Activated naive CD8-positive, alpha-beta T cell (primary cell): ENCODE data around the gene HOXA4.

ENCODE experiments used
- H3K27ac Mint-ChIP-seq: one replicate; pipeline ENCODE4 v1.8.0; 2021; ENCODE audit warnings: mixed read lengths
- H3K27me3 Mint-ChIP-seq: one replicate; pipeline ENCODE4 v1.8.0; 2021; ENCODE audit warnings: mixed read lengths
- H3K36me3 Mint-ChIP-seq: one replicate; pipeline ENCODE4 v1.8.0; 2021; ENCODE audit warnings: mixed read lengths
- H3K4me1 Mint-ChIP-seq: one replicate; pipeline ENCODE4 v1.8.0; 2021; ENCODE audit warnings: low read depth, mixed read lengths
- H3K4me3 Mint-ChIP-seq: one replicate; pipeline ENCODE4 v1.8.0; 2021; ENCODE audit warnings: mild to moderate bottlenecking, mixed read lengths
- H3K9me3 Mint-ChIP-seq: one replicate; pipeline ENCODE4 v1.8.0; 2021; ENCODE audit warnings: low read depth, mixed read lengths

The HOXA4 gene

DNA sequence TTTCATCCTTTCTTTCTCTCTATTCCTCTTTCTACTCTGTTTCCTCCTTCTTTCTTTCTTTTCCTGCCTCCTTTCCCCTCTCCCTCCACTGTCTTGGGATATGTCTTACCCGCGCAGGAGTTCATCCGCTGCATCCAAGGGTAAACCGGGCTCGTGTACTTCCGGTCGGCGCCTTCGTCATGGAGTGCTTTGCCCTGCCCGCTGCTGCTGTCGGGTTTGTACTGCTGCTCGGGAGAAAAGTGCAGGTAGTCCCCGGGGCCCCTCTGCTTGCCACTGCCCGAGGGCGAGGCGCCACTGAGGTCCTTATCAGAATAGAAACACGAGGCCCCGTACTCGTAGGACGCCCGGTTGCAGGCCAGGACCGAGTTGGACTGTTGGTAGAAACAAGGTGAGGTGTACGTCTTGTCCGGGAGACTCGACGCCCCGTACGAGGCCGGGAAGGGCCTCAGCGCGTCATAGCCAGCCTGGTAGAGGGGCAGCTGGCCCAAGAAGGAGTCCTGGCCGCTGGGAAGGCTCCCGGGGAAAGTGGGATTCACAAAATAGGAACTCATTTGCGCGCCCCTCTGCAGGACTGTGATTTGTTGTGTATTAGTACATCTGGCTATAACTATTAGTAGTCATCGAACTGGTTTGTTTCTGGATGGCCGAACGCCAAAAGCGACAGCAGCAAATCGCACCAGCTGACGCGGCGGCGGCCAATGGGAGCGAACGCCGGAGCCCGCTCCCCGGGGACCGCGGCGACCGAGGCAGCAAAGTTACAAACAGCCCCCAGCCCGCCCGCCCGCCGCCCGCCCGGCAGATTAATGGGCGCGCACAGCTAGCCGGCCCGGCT is 16.9 kb upstream of the HOXA4 start, which contains the start of gene HOXA6:
Gene HOXA6 (minus strand): TSS at position 576 of the 832 bp plus-strand sequence. CDS start 25 bp downstream, at position 551.
- Mint-ChIP-seq H3K27ac (no peak within 1 kb of the TSS), H3K36me3 (no peaks in the 10 kb centered on the region), H3K9me3 (no peaks in the 10 kb centered on the region)

DNA sequence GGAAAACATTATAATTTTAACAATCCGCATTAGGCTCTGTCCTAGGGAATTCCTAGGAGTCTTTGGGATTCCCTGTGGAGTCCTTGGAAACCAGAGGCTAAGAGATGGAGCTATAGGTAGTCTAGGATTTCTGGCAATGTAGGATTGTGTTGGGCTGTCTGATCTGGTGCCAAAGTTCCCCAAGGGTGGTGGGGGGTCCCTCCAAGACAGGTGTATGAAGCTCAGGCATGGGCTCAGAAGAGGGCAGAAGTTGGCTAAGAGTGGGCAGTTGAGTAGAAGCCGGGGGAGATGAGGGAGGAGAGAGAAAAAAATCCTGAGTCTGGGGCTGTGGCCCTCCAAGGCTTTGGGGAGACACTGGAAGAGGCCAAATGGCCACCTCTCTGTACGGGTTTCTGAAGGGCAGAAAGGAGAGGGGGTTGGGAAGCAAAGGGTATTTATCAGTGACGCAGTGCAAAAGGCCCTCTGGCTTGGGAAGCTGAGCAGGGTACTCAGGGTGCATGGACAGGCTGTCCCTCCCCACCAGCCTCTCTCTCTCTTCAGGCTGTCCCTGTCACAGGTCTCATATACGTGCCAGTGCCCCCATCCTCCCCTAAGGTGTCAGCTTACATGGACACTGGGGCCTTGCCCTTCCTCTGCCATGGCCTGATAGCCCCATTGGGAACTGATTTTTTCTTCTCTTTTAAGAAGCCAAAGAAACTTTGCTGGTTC is 16.1 kb upstream of the HOXA4 start:
- Mint-ChIP-seq H3K4me1 (peaks cover 17% of the 10 kb centered on the region), H3K27ac (no peak overlapping the region), H3K36me3 (no peaks in the 10 kb centered on the region), H3K9me3 (no peaks in the 10 kb centered on the region), H3K4me3 (no peak overlapping the region), H3K27me3 (peaks cover 47% of the 10 kb centered on the region)

More for the DNA sequence above, 16.9 kb upstream of the HOXA4 start, which contains the start of gene HOXA6:
- H3K4me3 Mint-ChIP-seq = peak within 1 kb of the TSS; percentile 81
- H3K4me1 Mint-ChIP-seq = peaks cover 23% of the 10 kb centered on the region
- peaks cover 50% of the 10 kb centered on the region for H3K27me3 Mint-ChIP-seq

DNA sequence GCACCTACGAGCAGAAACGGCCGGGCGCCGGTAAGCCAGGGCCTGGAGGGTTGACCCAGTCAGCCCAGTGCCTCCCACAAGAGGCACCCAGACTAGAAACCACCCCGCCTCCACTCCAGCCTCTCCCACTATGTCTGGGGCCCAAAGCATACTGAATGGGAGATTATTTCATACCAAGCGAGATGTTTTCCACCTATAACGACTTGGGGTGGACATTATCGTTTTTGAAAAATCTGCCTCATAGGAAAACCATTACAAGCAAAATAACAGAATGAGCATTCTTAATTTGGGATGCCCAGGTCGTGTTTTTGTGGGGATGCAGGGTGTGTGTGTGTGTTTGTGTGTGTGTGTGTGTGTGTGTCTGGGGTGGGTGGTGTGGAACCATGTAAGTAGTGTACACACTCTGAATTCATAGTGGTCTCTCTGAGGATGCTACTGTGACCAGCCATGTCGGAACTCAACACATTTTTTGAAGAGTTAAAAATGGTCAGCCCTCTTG is 15.4 kb upstream of the HOXA4 start:
- H3K4me3 Mint-ChIP-seq = no peak overlapping the region
- H3K27ac Mint-ChIP-seq = no peak overlapping the region
- peaks cover 11% of the 10 kb centered on the region for H3K4me1 Mint-ChIP-seq
- H3K9me3 Mint-ChIP-seq = no peaks in the 10 kb centered on the region
- peaks cover 46% of the 10 kb centered on the region for H3K27me3 Mint-ChIP-seq
- no peaks in the 10 kb centered on the region for H3K36me3 Mint-ChIP-seq

DNA sequence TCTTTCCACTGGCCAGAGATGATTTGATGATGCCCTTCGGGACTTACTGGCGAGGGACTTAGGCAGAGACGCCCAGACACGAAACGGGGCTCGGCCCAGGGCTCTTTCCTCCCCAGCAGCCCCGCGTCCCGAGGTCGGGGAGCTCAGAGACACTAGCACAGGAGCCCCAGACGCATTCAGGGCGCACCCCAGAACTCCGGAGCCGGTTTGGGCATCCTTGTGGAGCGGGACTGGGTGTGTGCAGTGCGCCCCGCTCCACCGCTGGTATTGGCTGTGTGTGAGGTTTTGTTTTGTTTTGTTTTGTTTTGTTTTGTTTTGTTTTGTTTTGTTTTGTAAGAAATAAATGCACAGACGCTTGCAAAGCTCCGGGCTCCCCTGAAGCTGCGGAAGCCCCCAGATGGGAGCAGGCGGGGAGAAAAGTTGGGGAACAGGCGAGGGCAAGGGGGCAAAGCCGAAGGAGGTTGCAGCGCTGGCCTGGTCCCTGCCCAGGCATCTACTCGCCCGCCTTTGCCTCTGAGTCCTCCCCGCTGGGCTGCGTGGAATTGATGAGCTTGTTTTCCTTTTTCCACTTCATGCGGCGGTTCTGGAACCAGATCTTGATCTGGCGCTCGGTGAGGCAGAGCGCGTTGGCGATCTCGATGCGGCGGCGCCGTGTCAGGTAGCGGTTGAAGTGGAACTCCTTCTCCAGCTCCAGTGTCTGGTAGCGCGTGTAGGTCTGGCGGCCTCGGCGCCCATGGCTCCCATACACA is 14.8 kb upstream of the HOXA4 start:
- Mint-ChIP-seq H3K4me1 (peaks cover 7% of the 10 kb centered on the region), H3K27ac (no peak overlapping the region), H3K27me3 (peaks cover 43% of the 10 kb centered on the region), H3K4me3 (no peak overlapping the region), H3K36me3 (no peaks in the 10 kb centered on the region), H3K9me3 (no peaks in the 10 kb centered on the region)

DNA sequence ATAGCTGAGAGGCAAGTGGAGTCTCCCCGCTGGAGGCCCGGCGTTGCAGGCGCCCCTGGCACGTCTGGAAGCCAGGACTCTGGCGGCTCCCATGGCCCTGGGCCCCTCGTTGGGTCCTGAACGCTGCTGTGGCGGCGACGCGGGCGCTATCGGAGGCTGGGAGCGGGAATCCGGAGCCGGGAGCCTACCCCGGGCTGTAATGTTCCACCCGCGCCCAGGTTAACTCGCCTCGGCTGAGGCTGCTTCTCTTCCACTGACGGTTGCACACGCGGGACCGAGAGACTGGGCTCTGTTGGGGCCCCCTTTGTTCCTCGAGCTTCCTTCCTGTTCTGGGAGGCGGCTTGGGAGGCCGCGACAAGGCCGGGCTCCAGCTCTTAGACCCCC is 14.2 kb upstream of the HOXA4 start:
- peaks cover 7% of the 10 kb centered on the region for H3K4me1 Mint-ChIP-seq
- H3K9me3 Mint-ChIP-seq = no peaks in the 10 kb centered on the region
- H3K27me3 Mint-ChIP-seq = peaks cover 39% of the 10 kb centered on the region
- H3K27ac Mint-ChIP-seq = no peak overlapping the region
- no peaks in the 10 kb centered on the region for H3K36me3 Mint-ChIP-seq
- no peak overlapping the region for H3K4me3 Mint-ChIP-seq

DNA sequence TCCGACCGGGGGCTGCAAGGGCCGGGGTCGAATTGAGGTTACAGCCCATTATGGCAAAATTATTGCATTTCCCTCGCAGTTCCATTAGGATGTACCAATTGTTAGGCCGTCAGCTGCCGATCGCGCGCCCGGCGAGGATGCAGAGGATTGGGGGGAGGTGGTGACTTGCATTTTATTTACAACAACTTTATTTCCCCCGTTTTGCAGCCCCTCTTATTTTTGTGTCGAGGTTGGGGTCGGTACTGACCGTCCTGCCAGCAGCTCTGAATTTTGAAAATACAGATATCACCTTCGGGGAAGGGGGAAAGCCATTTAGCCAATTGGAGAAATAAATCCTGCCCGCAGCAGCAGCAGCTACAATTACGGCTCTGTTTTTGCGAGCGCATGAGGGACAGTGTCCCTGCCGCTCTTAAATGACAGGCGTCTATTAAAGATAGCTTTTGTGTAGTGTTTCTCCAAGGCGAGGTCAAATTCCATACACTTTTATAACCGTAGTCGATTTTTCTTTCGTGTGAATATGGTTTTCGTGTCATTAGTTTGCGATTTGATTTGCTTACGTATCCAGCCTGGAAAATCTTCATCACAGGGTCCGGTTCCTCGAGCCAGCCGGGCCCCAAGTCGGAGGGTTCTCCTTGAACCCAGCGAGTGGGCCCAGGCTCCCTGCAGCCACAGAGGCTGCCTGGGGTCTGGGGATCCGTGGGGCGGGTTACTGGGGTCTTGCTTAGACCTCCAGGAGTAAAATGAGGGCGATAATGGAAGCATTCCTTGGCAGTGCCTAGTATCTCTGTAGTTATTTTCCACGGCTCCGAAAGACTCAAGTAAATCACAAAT is 13.6 kb upstream of the HOXA4 start:
- Mint-ChIP-seq H3K4me1 (peaks cover 7% of the 10 kb centered on the region), H3K9me3 (no peaks in the 10 kb centered on the region), H3K4me3 (no peak overlapping the region), H3K36me3 (no peaks in the 10 kb centered on the region), H3K27me3 (peaks cover 35% of the 10 kb centered on the region), H3K27ac (no peak overlapping the region)

DNA sequence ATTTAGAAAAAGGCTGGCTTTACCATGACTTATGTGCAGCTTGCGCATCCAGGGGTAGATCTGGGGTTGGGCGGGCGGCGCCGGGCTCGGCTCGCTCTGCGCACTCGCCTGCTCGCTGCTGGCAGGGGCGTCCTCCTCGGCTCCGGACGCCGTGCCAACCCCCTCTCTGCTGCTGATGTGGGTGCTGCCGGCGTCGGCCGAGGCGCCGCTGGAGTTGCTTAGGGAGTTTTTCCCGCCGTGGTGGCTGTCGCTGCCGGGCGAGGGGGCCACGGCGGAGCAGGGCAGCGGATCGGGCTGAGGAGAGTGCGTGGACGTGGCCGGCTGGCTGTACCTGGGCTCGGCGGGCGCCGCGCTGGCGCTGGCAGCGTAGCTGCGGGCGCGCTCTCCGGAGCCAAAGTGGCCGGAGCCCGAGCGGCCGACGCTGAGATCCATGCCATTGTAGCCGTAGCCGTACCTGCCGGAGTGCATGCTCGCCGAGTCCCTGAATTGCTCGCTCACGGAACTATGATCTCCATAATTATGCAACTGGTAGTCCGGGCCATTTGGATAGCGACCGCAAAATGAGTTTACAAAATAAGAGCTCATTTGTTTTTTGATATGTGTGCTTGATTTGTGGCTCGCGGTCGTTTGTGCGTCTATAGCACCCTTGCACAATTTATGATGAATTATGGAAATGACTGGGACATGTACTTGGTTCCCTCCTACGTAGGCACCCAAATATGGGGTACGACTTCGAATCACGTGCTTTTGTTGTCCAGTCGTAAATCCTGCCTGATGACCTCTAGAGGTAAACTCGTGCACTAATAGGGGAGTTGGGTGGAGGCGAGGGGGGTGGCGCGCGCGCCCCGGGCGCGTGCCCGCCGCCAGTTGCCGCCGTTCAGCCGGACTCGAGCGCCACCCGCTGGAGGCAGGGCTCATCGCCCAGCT is 12.7 kb upstream of the HOXA4 start, which contains the start of gene HOXA5:
Gene HOXA5 (minus strand): TSS at position 659 of the 927 bp plus-strand sequence. CDS start 74 bp downstream, at position 585.
- Mint-ChIP-seq H3K36me3 (no peaks in the 10 kb centered on the region), H3K27ac (no peak within 1 kb of the TSS), H3K4me3 (peak within 1 kb of the TSS; percentile 51), H3K9me3 (no peaks in the 10 kb centered on the region), H3K27me3 (peaks cover 34% of the 10 kb centered on the region), H3K4me1 (peaks cover 3% of the 10 kb centered on the region)

DNA sequence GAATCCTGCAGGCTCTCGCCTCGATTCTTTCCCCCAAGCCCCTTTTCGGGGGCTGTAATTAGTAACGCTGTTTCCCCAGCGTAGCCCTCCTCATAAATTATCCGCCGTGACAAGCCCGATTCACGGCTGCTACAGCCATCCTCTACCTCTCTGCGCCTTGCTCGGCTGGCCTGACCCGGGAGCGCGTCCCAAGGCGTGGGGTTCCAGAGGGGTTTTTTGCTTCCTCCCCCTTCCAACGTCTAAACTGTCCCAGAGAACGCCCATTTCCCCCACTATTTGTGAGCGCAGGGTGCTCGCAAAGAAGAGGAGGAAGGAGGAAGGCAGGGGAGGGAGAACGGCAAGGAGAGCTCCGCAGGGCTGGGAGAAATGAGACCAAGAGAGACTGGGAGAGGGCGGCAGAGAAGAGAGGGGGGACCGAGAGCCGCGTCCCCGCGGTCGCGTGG is 12.0 kb upstream of the HOXA4 start:
- H3K27me3 Mint-ChIP-seq = peaks cover 35% of the 10 kb centered on the region
- no peaks in the 10 kb centered on the region for H3K9me3 Mint-ChIP-seq
- H3K27ac Mint-ChIP-seq = no peak overlapping the region
- peak overlapping the region; percentile 51 for H3K4me3 Mint-ChIP-seq
- no peaks in the 10 kb centered on the region for H3K36me3 Mint-ChIP-seq
- no peaks in the 10 kb centered on the region for H3K4me1 Mint-ChIP-seq

DNA sequence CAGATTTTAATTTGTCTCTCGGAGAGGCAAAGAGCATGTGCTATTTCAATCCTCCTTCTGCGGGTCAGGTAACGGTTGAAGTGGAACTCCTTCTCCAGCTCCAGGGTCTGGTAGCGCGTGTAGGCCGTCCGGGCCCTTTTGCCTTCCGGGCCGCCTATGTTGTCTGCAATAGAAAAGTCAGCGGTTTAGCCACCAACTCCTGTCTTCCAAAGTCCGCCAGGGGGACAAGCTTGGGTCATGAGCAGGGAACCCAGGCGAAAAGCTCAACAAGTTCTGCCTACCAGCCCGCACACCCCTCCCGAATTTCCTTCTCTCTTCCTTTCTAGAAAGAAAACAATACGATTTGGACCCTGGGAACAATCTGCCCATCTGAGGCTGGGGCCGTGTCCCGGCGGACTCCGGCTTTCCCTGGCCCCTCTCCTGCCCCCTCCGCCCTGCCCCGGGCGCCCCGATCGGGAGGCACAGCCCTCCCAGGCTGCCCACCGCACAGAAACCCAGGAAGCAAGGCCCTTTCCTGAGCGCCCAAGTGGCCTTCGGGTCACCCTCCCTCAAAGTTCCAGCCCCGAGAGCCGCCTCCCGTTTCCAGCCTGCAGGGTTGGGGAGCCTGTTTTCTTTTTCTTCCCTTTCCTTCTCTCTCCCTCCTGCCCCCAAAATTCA is 11.5 kb upstream of the HOXA4 start:
- H3K9me3 Mint-ChIP-seq = no peaks in the 10 kb centered on the region
- H3K4me1 Mint-ChIP-seq = no peaks in the 10 kb centered on the region
- no peak overlapping the region for H3K4me3 Mint-ChIP-seq
- H3K27me3 Mint-ChIP-seq = peaks cover 32% of the 10 kb centered on the region
- no peaks in the 10 kb centered on the region for H3K36me3 Mint-ChIP-seq
- H3K27ac Mint-ChIP-seq = no peak overlapping the region

DNA sequence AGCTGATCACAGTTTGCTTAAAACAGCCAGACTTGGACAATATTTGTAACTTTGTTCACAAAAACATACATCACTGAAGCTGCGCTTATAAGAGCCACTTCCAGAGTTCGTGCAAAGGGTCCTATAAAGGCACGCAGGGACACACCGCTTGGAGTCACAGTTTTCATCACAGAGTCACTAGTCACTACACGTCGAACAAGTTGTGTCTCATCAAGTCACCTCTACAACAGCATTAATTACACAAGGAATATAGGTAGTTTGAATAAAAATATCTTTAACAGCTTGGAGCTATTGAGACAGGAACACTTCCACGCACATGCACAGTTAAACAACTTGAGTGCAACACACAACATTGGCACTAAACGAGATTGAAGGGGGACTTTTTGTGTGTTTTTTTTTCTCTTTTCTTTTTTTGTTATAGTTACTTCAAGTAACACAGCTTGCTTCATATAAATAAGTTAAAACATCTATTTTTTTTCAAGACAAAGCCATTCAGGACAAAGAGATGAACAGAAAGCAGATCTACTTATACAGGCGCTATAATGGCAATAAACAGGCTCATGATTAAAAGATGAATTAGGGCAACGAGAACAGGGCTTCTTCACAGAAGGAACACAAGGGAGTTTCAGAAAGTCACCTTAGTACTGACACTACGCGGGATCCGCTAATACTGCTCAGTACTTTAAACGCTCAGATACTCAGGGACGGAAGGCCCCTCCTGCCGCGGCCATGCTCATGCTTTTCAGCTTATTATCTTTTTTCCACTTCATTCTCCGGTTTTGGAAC is 10.8 kb upstream of the HOXA4 start:
- no peaks in the 10 kb centered on the region for H3K9me3 Mint-ChIP-seq
- H3K27ac Mint-ChIP-seq = no peak overlapping the region
- no peak overlapping the region for H3K4me3 Mint-ChIP-seq
- H3K36me3 Mint-ChIP-seq = no peaks in the 10 kb centered on the region
- H3K4me1 Mint-ChIP-seq = no peaks in the 10 kb centered on the region
- peaks cover 28% of the 10 kb centered on the region for H3K27me3 Mint-ChIP-seq

DNA sequence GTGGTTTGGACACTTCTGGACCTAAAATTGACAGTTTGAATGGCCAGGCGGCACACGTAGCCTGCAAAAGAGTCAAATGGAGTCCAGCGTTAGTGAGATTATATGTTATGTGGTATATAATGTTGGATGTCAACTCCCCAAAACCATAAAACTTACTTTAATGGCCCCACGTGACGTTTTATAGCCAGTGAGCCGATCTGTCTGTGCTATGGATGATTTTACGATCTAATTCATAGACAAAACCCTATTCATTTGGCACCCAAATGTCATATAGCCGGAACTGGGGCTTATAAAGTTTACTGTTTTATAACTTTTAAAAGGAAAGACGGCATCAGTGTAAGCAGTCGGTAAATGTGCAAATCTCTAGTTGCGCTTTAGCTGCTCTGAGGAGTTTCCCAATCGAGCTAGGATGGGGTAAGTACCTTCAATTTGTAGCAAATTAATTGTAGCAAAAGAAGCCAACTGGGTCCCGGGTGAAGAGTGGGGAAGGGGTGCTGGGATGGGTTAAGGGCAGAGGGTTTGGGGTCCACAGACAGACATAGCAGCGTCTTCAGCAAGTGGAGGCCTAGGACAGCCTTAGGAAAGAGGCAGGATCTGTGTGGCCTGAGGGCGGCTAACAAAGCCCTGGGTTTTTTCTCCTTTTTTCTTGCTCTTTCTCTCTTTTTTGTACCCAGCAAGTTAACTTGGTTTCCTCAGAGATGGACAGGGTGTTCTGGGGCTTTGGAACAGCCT is 9.7 kb upstream of the HOXA4 start:
- peaks cover 1% of the 10 kb centered on the region for H3K4me1 Mint-ChIP-seq

More for the DNA sequence above, 9.7 kb upstream of the HOXA4 start:
- Mint-ChIP-seq H3K4me3 (no peak overlapping the region), H3K27me3 (peaks cover 27% of the 10 kb centered on the region), H3K27ac (no peak overlapping the region), H3K36me3 (no peaks in the 10 kb centered on the region), H3K9me3 (no peaks in the 10 kb centered on the region)
